GM23248 (cell line): Measurements from ENCODE around the gene KRTAP3-3. TPM values are rescaled to one million over a fixed set of nuclear protein-coding genes. Genes with fewer than 3 reads are reported as not detected.

Experiments used
- DNase-seq: peaks from one replicate; pipeline ENCODE4 v3.0.0-alpha.2; 2015
- H2AFZ ChIP-seq: fragments of 200-600 bp; sonication (generic); 2 replicates; pipeline ENCODE4 v1.6.1; 2016; ENCODE audit warnings: antibody characterized with exemption
- H3F3A ChIP-seq: fragments of 200-600 bp; sonication (generic); 2 replicates; pipeline ENCODE4 v1.6.1; 2016; ENCODE audit warnings: mild to moderate bottlenecking, antibody characterized with exemption, mixed run types; ENCODE audit not compliant: insufficient read depth
- H3K27ac ChIP-seq: fragments of 200-600 bp; sonication (generic); 2 replicates; pipeline ENCODE4 v1.5.1; 2016; ENCODE audit warnings: mild to moderate bottlenecking
- H3K27me3 ChIP-seq: fragments of 200-600 bp; sonication (generic); replicated peaks from 2 replicates; pipeline ENCODE4 v1.6.1; 2016; ENCODE audit warnings: mild to moderate bottlenecking; ENCODE audit not compliant: insufficient read depth
- H3K36me3 ChIP-seq: fragments of 200-600 bp; sonication (generic); 2 replicates; pipeline ENCODE4 v1.6.1; 2016; ENCODE audit warnings: low read depth, mild to moderate bottlenecking
- H3K4me1 ChIP-seq: fragments of 200-600 bp; sonication (generic); 2 replicates; pipeline ENCODE4 v1.6.1; 2016; ENCODE audit warnings: mild to moderate bottlenecking; ENCODE audit not compliant: insufficient read depth
- H3K4me2 ChIP-seq: fragments of 200-600 bp; sonication (generic); one replicate; pipeline ENCODE4 v1.6.1; 2016; ENCODE audit warnings: mild to moderate bottlenecking; ENCODE audit not compliant: unreplicated experiment
- H3K4me3 ChIP-seq: fragments of 200-600 bp; sonication (generic); 2 replicates; pipeline ENCODE4 v1.5.1; 2016; ENCODE audit warnings: mild to moderate bottlenecking
- H3K79me2 ChIP-seq: fragments of 200-600 bp; sonication (generic); 2 replicates; pipeline ENCODE4 v1.6.1; 2016; ENCODE audit warnings: mild to moderate bottlenecking; ENCODE audit not compliant: insufficient read depth
- H3K9ac ChIP-seq: fragments of 200-600 bp; sonication (generic); 2 replicates; pipeline ENCODE4 v1.6.1; 2016; ENCODE audit warnings: mild to moderate bottlenecking
- H3K9me2 ChIP-seq: fragments of 200-600 bp; sonication (generic); 2 replicates; pipeline ENCODE4 v1.6.1; 2016; ENCODE audit warnings: mixed run types, mild to moderate bottlenecking, moderate library complexity; ENCODE audit not compliant: insufficient read depth
- H3K9me3 ChIP-seq: fragments of 200-600 bp; sonication (generic); one replicate; pipeline ENCODE4 v1.6.1; 2017; ENCODE audit warnings: low read depth
- H4K20me1 ChIP-seq: fragments of 200-600 bp; sonication (generic); 2 replicates; pipeline ENCODE4 v1.6.0; 2016; ENCODE audit not compliant: insufficient read depth
- EZH2 ChIP-seq: fragments of 200-600 bp; sonication (generic); IDR thresholded peaks from 2 replicates; pipeline ENCODE4 v1.6.1; 2018; ENCODE audit warnings: antibody characterized with exemption, mild to moderate bottlenecking; ENCODE audit not compliant: insufficient read depth, poor library complexity, severe bottlenecking
- EZH2phosphoT487 ChIP-seq: fragments of 200-600 bp; sonication (generic); IDR thresholded peaks from 2 replicates; pipeline ENCODE4 v1.6.1; 2018; ENCODE audit warnings: antibody characterized with exemption, moderate library complexity, mild to moderate bottlenecking, low read depth; ENCODE audit not compliant: insufficient read depth
- WGBS, 2 experiments: methylation state at CpG; one replicate each; pipeline ENCODE4 v1.1.6; 2015 to 2017; ENCODE audit warnings: low lambda C conversion rate in 2 of 2, low coverage in 1 of 2; ENCODE audit errors: missing lambda C conversion rate in 2 of 2; 5-methylcytosine and 5-hydroxymethylcytosine counted together
- in situ Hi-C: fragments of 300-500 bp; cut with MboI; formaldehyde crosslinking; loops from 2 replicates; pipeline ENCODE4 v1.15.0; 2020
- polyA plus RNA-seq: library from polyadenylated mRNA; unstranded; fragments of >200 nt; fragmentation: Nextera tagmentation; extraction: Ambion mirVana; gene quantifications from 2 replicates; pipeline ENCODE4 v1.2.1, GENCODE V29; 2016
- total RNA-seq: library from RNA; depleted of rRNA; stranded (reverse); fragments of >200 nt; shearing (Covaris generic); gene quantifications from 2 replicates; pipeline ENCODE4 v1.2.3, GENCODE V29; 2014

KRTAP3-3 gene
- total and polyA plus RNA-seq, 2 experiments from 2014 or later, result not detected

- no peak overlapping the region for H3K9ac ChIP-seq
- TF ChIP-seq EZH2phosphoT487 (no peak), EZH2 (no peak)
- no peaks in the 10 kb centered on the region for H3K27me3 ChIP-seq
- H3K4me1 ChIP-seq, result no peaks in the 10 kb centered on the region
- H3K9me3 ChIP-seq, result no peaks in the 10 kb centered on the region
- H3K4me2 ChIP-seq, result no peak overlapping the region
- no peaks in the 10 kb centered on the region for H3K36me3 ChIP-seq
- 64 to 82% methylated on average over 3 of the region's 3 CpGs for WGBS, 2 experiments
- no peaks in the 10 kb centered on the region for H3K79me2 ChIP-seq
- H3K27ac ChIP-seq, result no peak overlapping the region
- no peak overlapping the region for H3K4me3 ChIP-seq
- H3K9me2 ChIP-seq, result no peaks in the 10 kb centered on the region
- no peak overlapping the region for H2AFZ ChIP-seq
- in situ Hi-C loops, result no loop called here
- H4K20me1 ChIP-seq, result no peaks in the 10 kb centered on the region
- no peaks in the 10 kb centered on the region for H3F3A ChIP-seq
- DNase-seq, result no peak
These were observed 19.6 kb downstream of the KRTAP3-3 start for GRCh38 chr17:40974366-40974765.

- WGBS, 2 experiments, result 90% methylated on average over 1 of the region's 1 CpG; no CpG with 5 or more reads in 1 of the 2 experiments
These were observed 26.4 kb downstream of the KRTAP3-3 start for GRCh38 chr17:40967582-40967981.

GRCh38 chr17:40966848-40967247 lies 27.1 kb downstream of the KRTAP3-3 start, which contains the start of gene KRT39:
Gene KRT39 (minus strand): TSS chr17:40966948. CDS start chr17:40966856, 92 bp downstream.
- H3K27me3 ChIP-seq, result no peaks in the 10 kb centered on the region
- no peak within 1 kb of the TSS for H3K27ac ChIP-seq
- TF ChIP-seq EZH2phosphoT487 (no peak), EZH2 (no peak)
- H3K79me2 ChIP-seq, result no peaks in the 10 kb centered on the region
- H3K4me2 ChIP-seq, result no peak within 1 kb of the TSS
- no peak for DNase-seq
- peak within 1 kb of the TSS; percentile 2; the same call in 1 of the 2 replicates for H2AFZ ChIP-seq
- no peaks in the 10 kb centered on the region for H3K9me3 ChIP-seq
- in situ Hi-C loops, result no loop called here
- H3K9ac ChIP-seq, result no peak within 1 kb of the TSS
- 24 to 32% methylated on average over 1 of the region's 1 CpG for WGBS, 2 experiments
- no peaks in the 10 kb centered on the region for H3K9me2 ChIP-seq
- no peaks in the 10 kb centered on the region for H3K4me1 ChIP-seq
- H4K20me1 ChIP-seq, result no peaks in the 10 kb centered on the region
- no peak within 1 kb of the TSS for H3K4me3 ChIP-seq
- H3F3A ChIP-seq, result no peaks in the 10 kb centered on the region
- no peaks in the 10 kb centered on the region for H3K36me3 ChIP-seq

More at GRCh38 chr17:40967582-40967981, 26.4 kb downstream of the KRTAP3-3 start:
- no peaks in the 10 kb centered on the region for H3K9me2 ChIP-seq
- no peaks in the 10 kb centered on the region for H3K27me3 ChIP-seq
- H3K4me1 ChIP-seq, result no peaks in the 10 kb centered on the region
- DNase-seq, result no peak
- H3K9me3 ChIP-seq, result no peaks in the 10 kb centered on the region
- H2AFZ ChIP-seq, result no peak overlapping the region
- in situ Hi-C loops, result no loop called here
- no peak overlapping the region for H3K9ac ChIP-seq
- H3K79me2 ChIP-seq, result no peaks in the 10 kb centered on the region
- no peaks in the 10 kb centered on the region for H3F3A ChIP-seq
- H3K36me3 ChIP-seq, result no peaks in the 10 kb centered on the region
- no peak overlapping the region for H3K4me2 ChIP-seq
- no peaks in the 10 kb centered on the region for H4K20me1 ChIP-seq
- no peak overlapping the region for H3K4me3 ChIP-seq
- no peak for TF ChIP-seq EZH2
- TF ChIP-seq EZH2phosphoT487, result no peak
- H3K27ac ChIP-seq, result no peak overlapping the region

- H3K9ac ChIP-seq, result no peak overlapping the region
- TF ChIP-seq EZH2phosphoT487, result no peak
- no peak for TF ChIP-seq EZH2
- H3K4me1 ChIP-seq, result peaks cover 9% of the 10 kb centered on the region
- H3K4me2 ChIP-seq, result no peak overlapping the region
- H3K4me3 ChIP-seq, result no peak overlapping the region
- H3K9me3 ChIP-seq, result no peaks in the 10 kb centered on the region
- WGBS, 2 experiments, result 50 to 72% methylated on average over 1 of the region's 1 CpG
- peaks cover 10% of the 10 kb centered on the region for H3F3A ChIP-seq
- no peaks in the 10 kb centered on the region for H3K27me3 ChIP-seq
- no peak overlapping the region for H3K27ac ChIP-seq
- no peaks in the 10 kb centered on the region for H4K20me1 ChIP-seq
- in situ Hi-C loops, result no loop called here
- H3K79me2 ChIP-seq, result no peaks in the 10 kb centered on the region
- H3K36me3 ChIP-seq, result no peaks in the 10 kb centered on the region
- peak overlapping the region; percentile 55; the same call in 1 of the 2 replicates for H2AFZ ChIP-seq
- no peaks in the 10 kb centered on the region for H3K9me2 ChIP-seq
- DNase-seq, result peak; percentile 45
These were observed 30.1 kb downstream of the KRTAP3-3 start for GRCh38 chr17:40963838-40964237.

GRCh38 chr17:40962059-40962561 lies 31.9 kb downstream of the KRTAP3-3 start:
- Histone ChIP-seq H3K36me3 (no peaks in the 10 kb centered on the region), H2AFZ (no peak overlapping the region), H3K27me3 (no peaks in the 10 kb centered on the region), H3K27ac (no peak overlapping the region), H3K4me2 (no peak overlapping the region), H4K20me1 (no peaks in the 10 kb centered on the region), H3K9me3 (no peaks in the 10 kb centered on the region), H3F3A (peaks cover 27% of the 10 kb centered on the region), H3K9ac (no peak overlapping the region), H3K4me3 (no peak overlapping the region), H3K4me1 (peaks cover 26% of the 10 kb centered on the region), H3K9me2 (no peaks in the 10 kb centered on the region), H3K79me2 (no peaks in the 10 kb centered on the region)
- TF ChIP-seq EZH2 (no peak), EZH2phosphoT487 (no peak)
- 82 to 91% methylated on average over 4 of the region's 4 CpGs for WGBS, 2 experiments
- no peak for DNase-seq
- in situ Hi-C loops, result no loop called here
